BLaER1 (cell line): ENCODE data around the gene SMYD4.
"Not testable (repeated sequence)": the region's sequence is repeated elsewhere in the genome, so short reads cannot be mapped to it uniquely, and the experiment has no call there.

Source experiments
- H3K27ac ChIP-seq: shearing (Covaris generic); formaldehyde crosslinking; 2 replicates; pipeline ENCODE4 v1.8.1; 2022
- H3K27me3 ChIP-seq: shearing (Covaris generic); formaldehyde crosslinking; 2 replicates; pipeline ENCODE4 v1.8.1; 2022
- H3K36me3 ChIP-seq: shearing (Covaris generic); formaldehyde crosslinking; 2 replicates; pipeline ENCODE4 v1.8.1; 2022
- H3K4me1 ChIP-seq: shearing (Covaris generic); formaldehyde crosslinking; 2 replicates; pipeline ENCODE4 v1.8.1; 2022
- H3K4me2 ChIP-seq: shearing (Covaris generic); formaldehyde crosslinking; 2 replicates; pipeline ENCODE4 v1.8.1; 2022
- H3K4me3 ChIP-seq: shearing (Covaris generic); formaldehyde crosslinking; 2 replicates; pipeline ENCODE4 v1.8.1; 2022
- H3K9ac ChIP-seq: shearing (Covaris generic); formaldehyde crosslinking; 2 replicates; pipeline ENCODE4 v1.8.1; 2022
- H3K9me3 ChIP-seq: shearing (Covaris generic); formaldehyde crosslinking; 2 replicates; pipeline ENCODE4 v1.8.1; 2022
- H4K20me1 ChIP-seq: shearing (Covaris generic); formaldehyde crosslinking; 2 replicates; pipeline ENCODE4 v1.8.1; 2022
- Cebpa-rat ChIP-seq: shearing (Covaris generic); IDR thresholded peaks from 2 replicates; pipeline ENCODE4 v1.8.1; 2022

The SMYD4 gene

DNA sequence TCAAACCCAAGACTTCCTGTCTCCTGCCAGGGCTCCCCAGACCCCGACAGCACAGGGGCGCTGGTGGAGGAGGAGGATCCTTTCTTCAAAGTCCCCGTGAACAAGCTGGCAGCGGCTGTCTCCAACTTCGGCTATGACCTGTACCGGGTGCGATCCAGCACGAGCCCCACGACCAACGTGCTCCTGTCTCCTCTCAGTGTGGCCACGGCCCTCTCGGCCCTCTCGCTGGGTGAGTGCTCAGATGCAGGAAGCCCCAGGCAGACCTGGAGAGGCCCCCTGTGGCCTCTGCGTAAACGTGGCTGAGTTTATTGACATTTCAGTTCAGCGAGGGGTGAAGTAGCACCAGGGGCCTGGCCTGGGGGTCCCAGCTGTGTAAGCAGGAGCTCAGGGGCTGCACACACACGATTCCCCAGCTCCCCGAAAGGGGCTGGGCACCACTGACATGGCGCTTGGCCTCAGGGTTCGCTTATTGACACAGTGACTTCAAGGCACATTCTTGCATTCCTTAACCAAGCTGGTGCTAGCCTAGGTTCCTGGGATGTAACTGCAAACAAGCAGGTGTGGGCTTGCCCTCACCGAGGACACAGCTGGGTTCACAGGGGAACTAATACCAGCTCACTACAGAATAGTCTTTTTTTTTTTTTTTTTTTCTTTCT lies 59.8 kb downstream of the SMYD4 start:
- H3K36me3 ChIP-seq = peaks cover 16% of the 10 kb centered on the region; the same call in 1 of the 2 replicates
- TF ChIP-seq Cebpa-rat = no peak
- no peaks in the 10 kb centered on the region for H3K27me3 ChIP-seq
- H3K9ac ChIP-seq = peak overlapping the region; percentile 79
- no peaks in the 10 kb centered on the region for H4K20me1 ChIP-seq
- peaks cover 94% of the 10 kb centered on the region for H3K4me1 ChIP-seq
- H3K4me3 ChIP-seq = peak overlapping the region; percentile 55
- H3K9me3 ChIP-seq = no peaks in the 10 kb centered on the region
- peak overlapping the region; percentile 96 for H3K4me2 ChIP-seq
- H3K27ac ChIP-seq = peak overlapping the region; percentile 94

DNA sequence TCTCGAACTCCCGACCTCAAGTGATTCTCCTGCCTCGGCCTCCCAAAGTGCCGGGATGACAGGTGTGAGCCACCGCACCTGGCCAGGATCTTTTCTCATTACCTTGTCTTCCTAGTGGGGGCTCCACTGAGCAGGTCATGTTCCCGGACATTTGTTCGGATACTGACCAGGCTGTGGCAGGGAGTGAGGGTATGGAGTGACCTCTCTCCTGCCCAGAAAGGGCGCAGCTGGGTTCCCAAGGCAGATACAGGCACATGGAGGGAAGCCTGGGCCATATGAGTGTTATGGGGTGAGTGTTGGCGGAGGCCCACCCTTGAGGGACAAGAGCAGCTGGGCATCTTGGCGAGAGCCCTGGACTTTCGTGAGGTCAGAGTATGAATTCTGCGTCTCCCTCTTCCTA lies 62.3 kb downstream of the SMYD4 start:
- H3K9ac ChIP-seq = no peak overlapping the region
- peaks cover 98% of the 10 kb centered on the region for H3K4me1 ChIP-seq
- H4K20me1 ChIP-seq = no peaks in the 10 kb centered on the region
- H3K36me3 ChIP-seq = no peaks in the 10 kb centered on the region
- H3K27ac ChIP-seq = 0 out of 2 replicates have a peak overlapping the region, but pooled peaks have one; percentile 82
- no peaks in the 10 kb centered on the region for H3K9me3 ChIP-seq
- H3K27me3 ChIP-seq = no peaks in the 10 kb centered on the region
- no peak for TF ChIP-seq Cebpa-rat
- no peak overlapping the region for H3K4me2 ChIP-seq
- no peak overlapping the region for H3K4me3 ChIP-seq

DNA sequence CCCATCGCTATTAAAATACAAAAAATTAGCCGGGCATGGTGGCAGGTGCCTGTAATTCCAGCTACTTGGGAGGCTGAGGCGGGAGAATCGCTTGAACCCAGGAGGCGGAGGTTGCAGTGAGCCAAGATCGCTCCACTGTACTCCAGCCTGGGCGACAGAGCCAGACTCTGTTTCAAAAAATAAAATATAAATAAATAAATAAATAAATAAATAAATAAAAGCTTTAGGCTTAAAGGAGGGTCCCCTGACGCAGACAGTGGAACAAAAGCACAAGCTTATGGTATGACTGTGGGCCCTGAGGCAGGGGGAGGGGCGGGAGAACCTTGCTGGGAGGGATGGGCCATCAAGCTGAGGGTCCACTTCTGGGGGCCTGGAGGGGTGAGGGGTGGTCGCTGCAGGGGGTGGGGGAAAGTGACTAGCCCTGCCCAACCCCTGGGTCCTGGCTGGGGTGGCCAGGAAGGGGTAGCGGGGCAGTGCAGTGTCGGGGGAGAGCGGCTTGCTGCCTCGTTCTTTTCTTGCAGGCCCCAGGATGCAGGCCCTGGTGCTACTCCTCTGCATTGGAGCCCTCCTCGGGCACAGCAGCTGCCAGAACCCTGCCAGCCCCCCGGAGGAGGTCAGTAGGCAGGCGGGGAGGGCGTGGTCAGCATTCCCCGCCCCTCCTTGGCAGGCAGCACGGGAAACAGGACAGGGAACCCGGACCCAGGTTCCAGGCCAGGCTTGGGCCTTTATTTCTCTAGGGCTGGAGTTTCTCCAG lies 63.1 kb downstream of the SMYD4 start:
- peak overlapping the region; percentile 82 for H3K27ac ChIP-seq
- no peak for TF ChIP-seq Cebpa-rat

DNA sequence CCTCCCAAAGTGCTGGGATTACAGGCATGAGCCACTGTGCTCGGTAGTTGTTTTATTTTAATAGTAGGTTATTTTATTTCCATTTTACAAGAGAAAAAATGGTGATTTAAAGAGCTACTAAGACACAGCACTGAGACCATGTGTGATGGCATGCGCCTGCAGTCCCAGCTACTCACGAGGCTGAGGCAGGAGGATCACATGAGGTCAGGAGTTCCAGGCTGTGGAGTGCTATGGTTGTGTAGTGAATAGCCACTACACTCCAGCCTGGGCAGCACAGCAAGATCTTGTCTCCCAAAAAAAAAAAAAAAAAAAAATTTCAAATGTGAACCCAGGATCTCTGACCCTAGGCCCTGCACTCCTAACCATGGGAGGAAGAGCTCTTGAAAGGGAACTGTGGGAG lies 64.1 kb downstream of the SMYD4 start:
- no peak overlapping the region for H3K4me3 ChIP-seq
- no peaks in the 10 kb centered on the region for H3K36me3 ChIP-seq
- H3K9me3 ChIP-seq = no peaks in the 10 kb centered on the region
- no peak overlapping the region for H3K9ac ChIP-seq
- H3K4me1 ChIP-seq = peaks cover 97% of the 10 kb centered on the region
- no peaks in the 10 kb centered on the region for H3K27me3 ChIP-seq
- no peaks in the 10 kb centered on the region for H4K20me1 ChIP-seq
- no peak for TF ChIP-seq Cebpa-rat
- H3K4me2 ChIP-seq = 0 out of 2 replicates have a peak overlapping the region, but pooled peaks have one; percentile 75
- peak overlapping the region; percentile 81 for H3K27ac ChIP-seq

More for the DNA sequence above, 63.1 kb downstream of the SMYD4 start:
- Histone ChIP-seq H3K36me3 (no peaks in the 10 kb centered on the region), H3K4me3 (no peak overlapping the region), H3K27me3 (no peaks in the 10 kb centered on the region), H3K4me2 (peak overlapping the region; percentile 43), H3K4me1 (peaks cover 98% of the 10 kb centered on the region), H4K20me1 (no peaks in the 10 kb centered on the region), H3K9ac (0 out of 2 replicates have a peak overlapping the region, but pooled peaks have one; percentile 53), H3K9me3 (no peaks in the 10 kb centered on the region)

DNA sequence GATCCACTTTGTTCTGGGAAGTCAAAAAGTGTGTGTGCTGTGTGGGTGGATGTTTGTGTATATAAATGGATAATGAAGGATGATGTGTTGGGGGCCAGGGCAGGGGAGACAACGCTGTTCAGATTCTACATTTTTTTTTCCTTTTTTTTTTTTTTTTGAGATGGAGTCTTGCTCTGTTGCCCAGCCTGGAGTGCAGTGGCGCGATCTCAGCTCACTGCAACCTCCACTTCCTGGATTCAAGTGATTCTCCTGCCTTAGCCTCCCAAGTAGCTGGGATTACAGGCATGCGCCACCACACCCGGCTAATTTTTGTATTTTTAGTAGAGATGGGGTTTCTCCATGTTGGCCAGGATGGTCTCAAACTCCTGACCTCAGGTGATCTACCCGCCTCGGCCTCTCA lies 65.0 kb downstream of the SMYD4 start:
- not testable (repeated sequence) for H3K9me3 ChIP-seq, H3K27me3 ChIP-seq, H3K36me3 ChIP-seq, H3K4me3 ChIP-seq, H4K20me1 ChIP-seq
- H3K9ac ChIP-seq = peak overlapping the region; percentile 67; the same call in 1 of the 2 replicates
- peak overlapping the region; percentile 81 for H3K27ac ChIP-seq
- H3K4me2 ChIP-seq = peak overlapping the region; percentile 75
- H3K4me1 ChIP-seq = peaks cover 88% of the 10 kb centered on the region

DNA sequence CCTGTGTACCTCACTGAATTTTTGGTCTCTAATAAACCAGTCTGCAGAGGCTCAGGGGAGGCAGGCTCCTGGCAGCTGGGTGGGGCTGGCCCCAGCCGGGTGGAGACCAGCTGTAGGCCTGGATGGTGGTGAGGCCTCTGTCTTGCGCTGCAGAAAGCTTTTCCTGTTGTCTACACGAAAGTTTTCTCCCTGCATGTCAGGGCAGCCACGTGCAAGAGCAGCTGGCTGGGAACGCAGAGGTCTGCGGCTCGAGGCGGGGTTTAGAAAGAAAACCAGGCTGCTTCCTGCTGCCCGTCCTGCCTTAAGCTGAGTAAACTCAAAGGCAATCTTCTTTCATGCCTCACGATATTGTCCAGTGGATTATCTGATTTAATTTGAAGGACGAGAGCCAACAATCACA lies 65.4 kb downstream of the SMYD4 start:
- H3K4me3 ChIP-seq = no peak overlapping the region
- H3K4me1 ChIP-seq = peaks cover 84% of the 10 kb centered on the region
- no peak for TF ChIP-seq Cebpa-rat

DNA sequence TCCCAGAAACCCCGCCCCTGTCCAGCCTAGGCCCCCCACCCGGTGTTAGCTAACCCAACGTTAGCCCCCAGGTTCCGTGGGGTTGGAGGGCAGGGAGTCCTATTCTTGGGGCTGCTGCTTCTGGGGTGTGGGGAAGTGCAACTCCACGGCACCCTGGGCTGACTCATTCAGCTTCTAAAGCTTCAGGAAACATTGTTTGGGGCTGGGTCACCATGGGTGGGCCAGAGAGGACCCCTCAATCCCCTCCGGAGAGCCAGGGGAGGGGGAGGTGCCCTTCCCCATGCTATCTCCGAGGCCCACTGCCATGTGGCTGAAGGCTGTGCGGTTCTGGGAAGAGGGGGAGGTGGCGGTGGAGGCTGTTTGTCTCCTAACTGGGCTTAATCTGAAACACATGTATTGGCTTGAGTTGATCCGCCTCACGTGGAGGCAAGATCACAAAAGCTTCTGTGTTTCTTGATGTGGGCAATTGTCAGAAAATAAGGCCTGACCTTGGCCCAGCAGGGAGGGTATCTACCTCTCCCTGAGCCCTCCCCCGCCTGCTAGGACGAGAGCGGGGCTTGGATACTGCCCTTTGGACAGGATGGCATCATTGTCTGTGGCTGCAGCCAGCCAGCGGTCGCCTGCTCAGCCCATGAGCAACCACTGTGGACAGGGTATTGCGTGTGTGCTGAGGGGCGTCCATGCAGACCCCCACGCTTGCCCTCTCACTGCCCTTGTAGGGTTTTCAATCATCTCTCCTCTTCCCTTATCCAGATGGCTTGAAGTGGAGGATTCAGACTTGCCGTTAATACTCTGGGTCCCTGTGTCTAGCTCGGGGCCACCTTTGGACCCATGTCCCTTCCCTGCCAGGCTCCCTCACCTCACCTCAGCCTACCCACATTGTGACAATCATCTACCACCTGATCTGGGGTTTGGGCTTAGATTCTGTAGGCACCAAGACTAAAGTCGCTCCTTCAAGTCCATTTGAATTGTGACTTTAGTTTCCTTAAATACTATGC lies 66.5 kb downstream of the SMYD4 start:
- H3K4me2 ChIP-seq = peak overlapping the region; percentile 75
- peak overlapping the region; percentile 81 for H3K27ac ChIP-seq
- peak overlapping the region; percentile 57 for H3K9ac ChIP-seq
- H4K20me1 ChIP-seq = no peaks in the 10 kb centered on the region
- no peaks in the 10 kb centered on the region for H3K36me3 ChIP-seq
- H3K27me3 ChIP-seq = 0 out of 2 replicates have a peak, but pooled peaks cover 3% of the 10 kb centered on the region
- H3K9me3 ChIP-seq = no peaks in the 10 kb centered on the region
- H3K4me3 ChIP-seq = no peak overlapping the region
- TF ChIP-seq Cebpa-rat = no peak
- peaks cover 73% of the 10 kb centered on the region for H3K4me1 ChIP-seq

More for the DNA sequence above, 65.4 kb downstream of the SMYD4 start:
- H3K27me3 ChIP-seq = no peaks in the 10 kb centered on the region
- H3K9ac ChIP-seq = peak overlapping the region; percentile 67; the same call in 1 of the 2 replicates
- H3K27ac ChIP-seq = peak overlapping the region; percentile 81
- no peaks in the 10 kb centered on the region for H4K20me1 ChIP-seq
- H3K9me3 ChIP-seq = no peaks in the 10 kb centered on the region
- no peaks in the 10 kb centered on the region for H3K36me3 ChIP-seq
- peak overlapping the region; percentile 75 for H3K4me2 ChIP-seq

DNA sequence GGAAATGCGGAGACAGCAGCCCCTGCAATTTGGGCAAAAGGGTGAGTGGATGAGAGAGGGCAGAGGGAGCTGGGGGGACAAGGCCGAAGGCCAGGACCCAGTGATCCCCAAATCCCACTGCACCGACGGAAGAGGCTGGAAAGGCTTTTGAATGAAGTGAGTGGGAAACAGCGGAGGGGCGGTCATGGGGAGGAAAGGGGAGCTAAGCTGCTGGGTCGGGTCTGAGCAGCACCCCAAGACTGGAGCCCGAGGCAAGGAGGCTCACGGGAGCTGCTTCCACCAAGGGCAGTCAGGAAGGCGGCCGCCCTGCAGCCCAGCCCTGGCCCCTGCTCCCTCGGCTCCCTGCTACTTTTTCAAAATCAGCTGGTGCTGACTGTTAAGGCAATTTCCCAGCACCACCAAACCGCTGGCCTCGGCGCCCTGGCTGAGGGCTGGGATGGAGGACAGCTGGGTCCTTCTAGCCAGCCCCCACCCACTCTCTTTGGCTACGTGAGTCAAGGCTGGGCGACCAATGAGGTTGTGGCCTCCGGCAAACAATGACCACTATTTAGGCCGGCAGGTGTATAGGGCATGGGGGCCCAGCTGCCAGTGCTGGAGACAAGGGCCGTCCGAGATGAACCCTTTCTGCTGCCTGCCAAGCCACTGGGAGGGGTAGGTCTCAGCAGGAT lies 67.3 kb downstream of the SMYD4 start:
- Histone ChIP-seq H3K36me3 (no peaks in the 10 kb centered on the region), H3K4me1 (peaks cover 65% of the 10 kb centered on the region), H4K20me1 (no peaks in the 10 kb centered on the region), H3K27ac (peak overlapping the region; percentile 81), H3K4me3 (no peak overlapping the region), H3K27me3 (0 out of 2 replicates have a peak, but pooled peaks cover 3% of the 10 kb centered on the region), H3K9me3 (no peaks in the 10 kb centered on the region), H3K4me2 (peak overlapping the region; percentile 75), H3K9ac (peak overlapping the region; percentile 57)
- no peak for TF ChIP-seq Cebpa-rat

DNA sequence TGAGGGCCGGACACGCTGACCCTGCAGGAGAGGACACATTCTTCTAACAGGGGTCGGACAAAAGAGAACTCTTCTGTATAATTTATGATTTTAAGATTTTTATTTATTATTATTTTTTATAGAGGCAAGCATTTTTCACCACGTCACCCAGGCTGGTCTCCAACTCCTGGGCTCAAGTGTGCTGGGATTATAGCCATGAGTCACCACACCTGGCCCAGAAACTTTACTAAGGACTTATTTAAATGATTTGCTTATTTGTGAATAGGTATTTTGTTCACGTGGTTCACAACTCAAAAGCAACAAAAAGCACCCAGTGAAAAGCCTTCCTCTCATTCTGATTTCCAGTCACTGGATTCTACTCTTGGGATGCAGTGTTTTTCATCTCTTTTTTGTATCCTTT lies 70.2 kb downstream of the SMYD4 start:
- TF ChIP-seq Cebpa-rat = no peak
- H3K4me2 ChIP-seq = no peak overlapping the region
- no peak overlapping the region for H3K4me3 ChIP-seq
- H3K36me3 ChIP-seq = no peaks in the 10 kb centered on the region
- H3K9ac ChIP-seq = no peak overlapping the region
- H3K27me3 ChIP-seq = 0 out of 2 replicates have a peak, but pooled peaks cover 3% of the 10 kb centered on the region
- peaks cover 56% of the 10 kb centered on the region for H3K4me1 ChIP-seq
- H3K27ac ChIP-seq = no peak overlapping the region
- H3K9me3 ChIP-seq = no peaks in the 10 kb centered on the region
- no peaks in the 10 kb centered on the region for H4K20me1 ChIP-seq
